ENCODE data around the gene ASCL1.

ASCL1 gene

GRCh38 chr12:102990419-102990818 lies 32.9 kb downstream of the ASCL1 start:
- H3K4me3 ChIP-seq (replicated peaks; ENCODE audit: low read depth, low read length) = no peak overlapping the region
- TF ChIP-seq, protein P1, sequence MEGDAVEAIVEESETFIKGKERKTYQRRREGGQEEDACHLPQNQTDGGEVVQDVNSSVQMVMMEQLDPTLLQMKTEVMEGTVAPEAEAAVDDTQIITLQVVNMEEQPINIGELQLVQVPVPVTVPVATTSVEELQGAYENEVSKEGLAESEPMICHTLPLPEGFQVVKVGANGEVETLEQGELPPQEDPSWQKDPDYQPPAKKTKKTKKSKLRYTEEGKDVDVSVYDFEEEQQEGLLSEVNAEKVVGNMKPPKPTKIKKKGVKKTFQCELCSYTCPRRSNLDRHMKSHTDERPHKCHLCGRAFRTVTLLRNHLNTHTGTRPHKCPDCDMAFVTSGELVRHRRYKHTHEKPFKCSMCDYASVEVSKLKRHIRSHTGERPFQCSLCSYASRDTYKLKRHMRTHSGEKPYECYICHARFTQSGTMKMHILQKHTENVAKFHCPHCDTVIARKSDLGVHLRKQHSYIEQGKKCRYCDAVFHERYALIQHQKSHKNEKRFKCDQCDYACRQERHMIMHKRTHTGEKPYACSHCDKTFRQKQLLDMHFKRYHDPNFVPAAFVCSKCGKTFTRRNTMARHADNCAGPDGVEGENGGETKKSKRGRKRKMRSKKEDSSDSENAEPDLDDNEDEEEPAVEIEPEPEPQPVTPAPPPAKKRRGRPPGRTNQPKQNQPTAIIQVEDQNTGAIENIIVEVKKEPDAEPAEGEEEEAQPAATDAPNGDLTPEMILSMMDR (IDR thresholded peaks at IDR 0.05; ENCODE audit: low read depth, low read length, missing control alignments) = no peak
- no peak for DNase-seq (ENCODE audit: extremely low read depth, low read depth)

- DNase-seq (ENCODE audit: extremely low read depth, low read depth) = no peak
Observed at GRCh38 chr12:102992297-102992696, 34.8 kb downstream of the ASCL1 start.

DNA sequence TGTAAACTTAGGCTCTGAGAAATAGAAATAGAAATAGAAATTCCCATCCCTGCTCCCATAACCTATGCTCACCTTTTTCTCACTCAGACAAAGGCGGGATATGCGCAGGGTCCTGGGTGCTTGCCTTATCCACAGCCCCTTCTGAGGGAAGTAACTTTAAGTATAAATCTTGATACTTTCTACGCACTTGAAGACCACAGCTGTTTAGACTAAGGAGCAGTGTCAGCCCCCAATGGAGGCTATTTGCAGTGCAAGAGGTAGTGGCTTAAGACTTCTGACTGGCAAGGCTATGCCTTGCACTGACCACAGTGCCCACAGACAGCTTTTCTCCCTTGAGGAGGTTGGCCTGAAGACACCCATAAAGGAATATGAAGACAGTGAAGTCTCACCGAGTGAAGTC lies 35.2 kb downstream of the ASCL1 start:
- TF ChIP-seq, protein P1 (IDR thresholded peaks at IDR 0.05; ENCODE audit: low read depth, low read length, missing control alignments) = no peak

More at GRCh38 chr12:102992297-102992696, 34.8 kb downstream of the ASCL1 start:
- TF ChIP-seq, protein P1 (IDR thresholded peaks at IDR 0.05; ENCODE audit: low read depth, low read length, missing control alignments) = no peak
- no peak overlapping the region for H3K4me3 ChIP-seq (replicated peaks; ENCODE audit: low read depth, low read length)

DNA sequence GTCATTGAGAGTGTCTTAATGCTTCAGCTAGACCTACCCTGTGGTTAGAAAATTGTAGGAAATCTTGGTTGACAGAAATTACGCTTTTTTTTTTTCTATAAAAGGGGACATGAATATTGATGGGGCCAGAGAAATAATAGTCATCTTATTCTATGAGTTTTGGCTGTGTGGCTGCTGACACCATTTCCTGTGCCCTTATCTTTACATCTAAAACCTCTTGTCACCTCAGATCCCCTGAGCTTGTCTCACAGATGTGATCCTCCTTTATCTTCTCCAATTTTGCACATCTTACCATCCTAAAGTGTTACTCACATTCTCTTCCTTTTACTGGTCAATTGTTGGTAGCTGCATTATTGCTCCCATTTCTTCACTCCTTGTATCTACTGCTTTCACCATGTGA lies 36.1 kb downstream of the ASCL1 start:
- DNase-seq (ENCODE audit: extremely low read depth, low read depth) = no peak
- TF ChIP-seq, protein P1 (IDR thresholded peaks at IDR 0.05; ENCODE audit: low read depth, low read length, missing control alignments) = no peak
- no peak overlapping the region for H3K4me3 ChIP-seq (replicated peaks; ENCODE audit: low read depth, low read length)

More for the DNA sequence above, 35.2 kb downstream of the ASCL1 start:
- no peak for DNase-seq (ENCODE audit: extremely low read depth, low read depth)
- H3K4me3 ChIP-seq (replicated peaks; ENCODE audit: low read depth, low read length) = no peak overlapping the region

GRCh38 chr12:102995372-102995771 lies 37.9 kb downstream of the ASCL1 start:
- TF ChIP-seq, protein P1 (IDR thresholded peaks at IDR 0.05; ENCODE audit: low read depth, low read length, missing control alignments) = no peak

More at GRCh38 chr12:102995372-102995771, 37.9 kb downstream of the ASCL1 start:
- DNase-seq (ENCODE audit: extremely low read depth, low read depth) = no peak
- no peak overlapping the region for H3K4me3 ChIP-seq (replicated peaks; ENCODE audit: low read depth, low read length)
